MM.1S (cell line): Measurements from ENCODE around the gene HS6ST1.

Experiments used
- EZH2 ChIP-seq: fragments of 300-600 bp; sonication (generic); optimal IDR thresholded peaks from 2 replicates; pipeline ENCODE3; 2017; ENCODE audit warnings: low read depth, mild to moderate bottlenecking, antibody characterized with exemption, low read length, mixed read lengths
- TF ChIP-seq, protein P1 (sequence below): fragments of 300-600 bp; sonication (generic); IDR thresholded peaks from 2 replicates; pipeline ENCODE4 v1.5.1; 2016; ENCODE audit warnings: antibody characterized with exemption, low read length, mixed read lengths

DNA sequence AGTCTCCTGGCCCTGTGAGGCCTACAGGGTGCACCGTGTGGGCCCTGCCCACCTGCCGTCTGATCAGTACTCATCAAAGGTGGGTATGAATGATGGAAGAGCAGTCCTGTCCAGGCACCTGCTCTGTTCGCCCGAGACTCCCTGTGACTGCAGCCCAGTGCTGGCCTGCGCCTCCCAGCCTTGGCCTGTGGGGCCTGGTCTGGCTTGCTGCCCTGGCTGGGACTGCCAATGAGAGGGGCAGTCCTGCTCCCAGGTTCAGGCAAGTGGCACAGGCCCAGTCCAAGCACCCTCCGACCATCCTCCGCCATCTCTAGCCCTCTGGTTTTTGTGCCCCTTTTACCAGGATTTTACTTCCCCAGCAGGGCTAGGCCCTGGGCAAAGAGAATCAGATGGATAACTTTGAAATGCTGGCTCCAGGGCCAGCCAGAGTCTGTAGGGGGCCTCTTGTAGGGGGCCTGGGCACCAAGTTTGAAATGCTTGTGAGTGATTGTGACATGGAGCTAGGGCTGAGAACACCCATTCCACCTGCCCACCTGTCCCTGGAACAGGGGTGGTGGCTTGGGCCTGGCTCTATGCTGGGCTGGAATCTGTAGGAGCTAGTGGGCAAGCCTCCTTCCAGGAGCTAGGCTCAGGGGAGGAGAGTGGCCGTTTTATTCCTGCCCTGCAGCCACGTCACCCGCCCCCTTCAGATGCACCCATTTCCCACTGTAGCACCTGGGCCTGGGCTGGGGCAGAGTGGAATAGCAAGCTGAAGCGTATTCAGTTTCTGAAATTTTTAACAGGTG is 8.7 kb upstream of the HS6ST1 start:
- TF ChIP-seq, protein P1, sequence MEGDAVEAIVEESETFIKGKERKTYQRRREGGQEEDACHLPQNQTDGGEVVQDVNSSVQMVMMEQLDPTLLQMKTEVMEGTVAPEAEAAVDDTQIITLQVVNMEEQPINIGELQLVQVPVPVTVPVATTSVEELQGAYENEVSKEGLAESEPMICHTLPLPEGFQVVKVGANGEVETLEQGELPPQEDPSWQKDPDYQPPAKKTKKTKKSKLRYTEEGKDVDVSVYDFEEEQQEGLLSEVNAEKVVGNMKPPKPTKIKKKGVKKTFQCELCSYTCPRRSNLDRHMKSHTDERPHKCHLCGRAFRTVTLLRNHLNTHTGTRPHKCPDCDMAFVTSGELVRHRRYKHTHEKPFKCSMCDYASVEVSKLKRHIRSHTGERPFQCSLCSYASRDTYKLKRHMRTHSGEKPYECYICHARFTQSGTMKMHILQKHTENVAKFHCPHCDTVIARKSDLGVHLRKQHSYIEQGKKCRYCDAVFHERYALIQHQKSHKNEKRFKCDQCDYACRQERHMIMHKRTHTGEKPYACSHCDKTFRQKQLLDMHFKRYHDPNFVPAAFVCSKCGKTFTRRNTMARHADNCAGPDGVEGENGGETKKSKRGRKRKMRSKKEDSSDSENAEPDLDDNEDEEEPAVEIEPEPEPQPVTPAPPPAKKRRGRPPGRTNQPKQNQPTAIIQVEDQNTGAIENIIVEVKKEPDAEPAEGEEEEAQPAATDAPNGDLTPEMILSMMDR = no peak
- no peak for TF ChIP-seq EZH2
